Ovary (tissue), 3 donors: ENCODE data around the gene NOX5.

Experiments
- CTCF ChIP-seq, 3 donors: fragments of 450-650 bp in 2 of 3; fragments of 200-600 bp in 1 of 3; IDR thresholded peaks; one replicate each; pipeline versions ENCODE4 v1.5.1 to v1.8.0; 2016 to 2022; ENCODE audit warnings: antibody characterized with exemption in 3 of 3, mild to moderate bottlenecking in 1 of 3
- EP300 ChIP-seq: sonication (generic); formaldehyde crosslinking; IDR thresholded peaks from one replicate; pipeline ENCODE4 v1.6.1; 2017; ENCODE audit warnings: antibody characterized with exemption
- POLR2A ChIP-seq: fragments of 450-650 bp; IDR thresholded peaks from one replicate; pipeline ENCODE4 v1.6.1; 2017; ENCODE audit warnings: antibody characterized with exemption, mild to moderate bottlenecking, moderate library complexity
- donor health status: DM: no; HTN: no; CAD: no.

- TF ChIP-seq POLR2A (no peak), CTCF (IDR thresholded peaks at IDR 0.05) (no peak), EP300 (no peak)
These were observed 17.4 kb upstream of the NOX5 start for GRCh38 chr15:68997050-68997449.
